ENCODE data around the gene PLAGL2. TPM values are rescaled to one million over a fixed set of nuclear protein-coding genes. Genes with fewer than 3 reads are reported as not detected.

The PLAGL2 gene
- total and polyA plus RNA-seq, 9 of the 15 experiments (the other 6 are each of a cell fraction or from before 2014, with no cell fraction given) = 3.1 to 24.3 (median 6.4) TPM

GRCh38 chr20:32213870-32214269 is 6.3 kb upstream of the PLAGL2 start (continued):
- TF ChIP-seq ZC3H11A (IDR thresholded peaks at IDR 0.05; ENCODE audit: low read depth, low read length) (no peak), MTA2 (IDR thresholded peaks at IDR 0.05; ENCODE audit: low read depth) (no peak)

GRCh38 chr20:32209850-32210605 is 2.5 kb upstream of the PLAGL2 start:
- ChIA-PET POLR2A (interaction anchor here (0.6 to 1.6 kb wide), 4 partner anchors 8 to 504 kb away, joined by 3 to 6 read pairs (median 3); no protein-coding TSS in a partner anchor), CTCF (ENCODE audit: low intra/inter-chr PET ratio) (no interaction called here)
- no peak overlapping the region for H2AFZ ChIP-seq (ENCODE audit: low read depth, low read length)
- no peak overlapping the region for H3K4me3 ChIP-seq
- H3K36me3 ChIP-seq (ENCODE audit: control insufficient read depth, insufficient read depth, low read length) = peaks cover 65% of the 10 kb centered on the region
- peaks cover 63% of the 10 kb centered on the region for H3K79me2 ChIP-seq (ENCODE audit: control insufficient read depth, insufficient read depth, low read length)
- H3K27me3 ChIP-seq (ENCODE audit: control insufficient read depth in 2 of 2, insufficient read depth in 2 of 2, low read length in 2 of 2) = no peaks in the 10 kb centered on the region
- H3K27ac ChIP-seq (ENCODE audit: extremely low read depth, low read depth, low read length) = no peak overlapping the region
- ATAC-seq = no peak
- H3K9me3 ChIP-seq (replicated peaks; ENCODE audit: control insufficient read depth, insufficient read depth, low read depth, low read length) = no peaks in the 10 kb centered on the region
- in situ Hi-C loops (cut with MboI) (no loop called here), intact Hi-C loops (cut with micrococcal nuclease) (loop anchor here (10.0 kb wide), 1 partner anchor 145 kb away; the partner anchor contains the start of gene ASXL1)
- no peak for TF ChIP-seq RHOXF2B (CRISPR knock-in tag; conservative IDR thresholded peaks at IDR 0.05)
- H3K9me1 ChIP-seq (ENCODE audit: control insufficient read depth, insufficient read depth, low read length) = no peaks in the 10 kb centered on the region
- peaks cover 18 to 24% of the 10 kb centered on the region in 2 experiments for H3K4me1 ChIP-seq (replicated peaks in 1 of 2; ENCODE audit: control insufficient read depth in 2 of 2, insufficient read depth in 2 of 2, low read length in 2 of 2)
- 0 out of 2 replicates have a peak overlapping the region, but pooled peaks have one; percentile 1 for H3K4me2 ChIP-seq (ENCODE audit: insufficient read depth, low read length)
- peak overlapping the region; percentile 28 to 37; a peak in 2 of 4 replicates for H3K9ac ChIP-seq (ENCODE audit: insufficient read depth in 1 of 2, low read depth in 2 of 2, low read length in 2 of 2)
- no peak for DNase-seq (ENCODE audit: extremely low read depth in 1 of 4, low spot score in 3 of 4)
- FAIRE-seq = no peak
- 87% methylated on average over 9 of the region's 9 CpGs for WGBS (ENCODE audit: insufficient coverage, low coverage, missing lambda C conversion rate)
- H4K20me1 ChIP-seq (replicated peaks; ENCODE audit: control insufficient read depth, insufficient read depth, low read length) = peaks cover 10% of the 10 kb centered on the region; the same call in 1 of the 2 replicates
- no TSS peak for BruUV-seq (replicated peaks)
